Spleen (tissue), 13 donors: ENCODE measurements around the gene HSFY2. TPM values are rescaled to one million over a fixed set of nuclear protein-coding genes. Genes with fewer than 3 reads are reported as not detected.
"Not testable (repeated sequence)": the region's sequence is repeated elsewhere in the genome, so short reads cannot be mapped to it uniquely, and the experiment has no call there.

Source experiments
- DNase-seq: peaks from one replicate; pipeline ENCODE4 v3.0.0-alpha.2; 2020
- H3K27ac ChIP-seq, 8 donors: fragments of 200-600 bp; sonication (generic) in 7 of 8; 1 replicate in 4 of 8; 2 replicates in 4 of 8; pipeline versions ENCODE4 v1.5.0 to v1.8.0; 2016 to 2021; ENCODE audit warnings: inconsistent platforms in 4 of 8, mild to moderate bottlenecking in 4 of 8, moderate library complexity in 1 of 8
- H3K27me3 ChIP-seq, 7 donors: fragments of 200-600 bp; sonication (generic) in 6 of 7; replicated peaks in 1 of 7; 1 replicate in 4 of 7; 2 replicates in 3 of 7; pipeline versions ENCODE4 v1.5.0 to v1.8.0; 2016 to 2021; ENCODE audit warnings: inconsistent platforms in 3 of 7, mild to moderate bottlenecking in 1 of 7
- H3K36me3 ChIP-seq, 6 donors: fragments of 200-600 bp; sonication (generic) in 5 of 6; 1 replicate in 4 of 6; 2 replicates in 2 of 6; pipeline versions ENCODE4 v1.5.0 to v1.8.0; 2016 to 2021; ENCODE audit warnings: inconsistent platforms in 2 of 6
- H3K4me1 ChIP-seq, 6 donors: fragments of 200-600 bp; sonication (generic) in 5 of 6; 1 replicate in 3 of 6; 2 replicates in 3 of 6; pipeline versions ENCODE4 v1.5.0 to v1.8.0; 2016 to 2021; ENCODE audit warnings: inconsistent platforms in 3 of 6
- H3K4me3 ChIP-seq, 8 donors: fragments of 200-600 bp; sonication (generic) in 7 of 8; 1 replicate in 4 of 8; 2 replicates in 4 of 8; pipeline versions ENCODE4 v1.5.0 to v1.8.0; 2016 to 2021; ENCODE audit warnings: inconsistent platforms in 4 of 8, mild to moderate bottlenecking in 4 of 8, moderate library complexity in 2 of 8
- H3K9me3 ChIP-seq, 8 donors: fragments of 200-600 bp; sonication (generic) in 7 of 8; 1 replicate in 4 of 8; 2 replicates in 4 of 8; pipeline versions ENCODE4 v1.5.0 to v1.8.0; 2016 to 2021; ENCODE audit warnings: inconsistent platforms in 4 of 8
- WGBS, 5 donors: extraction: QIAGEN DNeasy Blood & Tissue Kit in 3 of 5; methylation state at CpG; one replicate each; pipeline versions ENCODE4 v1.1.5 to v1.1.7; 2013 to 2018; 5-methylcytosine and 5-hydroxymethylcytosine counted together
- intact Hi-C: fragments of 100-400 bp; cut with DNase I; formaldehyde crosslinking; loops from one replicate; pipeline ENCODE4 v1.15.0; 2023; ENCODE audit warnings: low total_unique reads
- long read RNA-seq, 2 donors: transcript quantifications; one replicate each; lab custom pipeline, GENCODE V29; 2026
- polyA plus RNA-seq, 3 donors: library from polyadenylated mRNA; stranded (reverse); fragments of 200-250 nt; gene quantifications; one replicate each; pipeline ENCODE4 v1.2.1, GENCODE V29; 2013
- small RNA-seq, 4 donors: library from RNA; depleted of rRNA; stranded (forward); fragments of <200 nt; gene quantifications; one replicate each; pipeline ENCODE3, GENCODE V24; 2016
- total RNA-seq, 7 donors: library from RNA; depleted of rRNA in 3 of 7; stranded (reverse); fragments of >200 nt in 3 of 7; fragmentation: NEBNext Ultra II Directional in 4 of 7; extraction: Animal tissue kit (Norgen Biotek cat#: 25700) in 4 of 7; gene quantifications; one replicate each; pipeline versions ENCODE4 v1.1.0 to v1.2.1, GENCODE V29; 2016 to 2021
- donor health status: healthy with polysubstance abuse.
- donor health status: DM: no; HTN: no; CAD: no; lungs with moderate emphysema.
- donor health status: DM: no; HTN: no; CAD: no.
- donor health status: Bipolar disorder and iron deficiency.
- donor health status: healthy.
- donor health status: DM: no; HTN: no; CAD: no.
- donor health status: DM: yes; HTN: yes; CAD: no.

Gene HSFY2
- total RNA-seq (not detected), polyA plus RNA-seq (not detected)
- long read RNA-seq, donor 1: 0 reads
- long read RNA-seq, donor 2: 0 reads

GRCh38 chrY:18773635-18774034, at the start of gene HSFY2:
Gene HSFY2, minus strand, starts transcription at chrY:18773735. Its CDS starts 117 bp downstream, at chrY:18773618.
- H3K27me3 ChIP-seq, H3K36me3 ChIP-seq, H3K4me3 ChIP-seq, DNase-seq, H3K4me1 ChIP-seq, H3K27ac ChIP-seq, intact Hi-C loops, H3K9me3 ChIP-seq: not testable (repeated sequence)
- no CpG with 5 or more reads among the region's 1 CpG for WGBS, 5 donors

DNA sequence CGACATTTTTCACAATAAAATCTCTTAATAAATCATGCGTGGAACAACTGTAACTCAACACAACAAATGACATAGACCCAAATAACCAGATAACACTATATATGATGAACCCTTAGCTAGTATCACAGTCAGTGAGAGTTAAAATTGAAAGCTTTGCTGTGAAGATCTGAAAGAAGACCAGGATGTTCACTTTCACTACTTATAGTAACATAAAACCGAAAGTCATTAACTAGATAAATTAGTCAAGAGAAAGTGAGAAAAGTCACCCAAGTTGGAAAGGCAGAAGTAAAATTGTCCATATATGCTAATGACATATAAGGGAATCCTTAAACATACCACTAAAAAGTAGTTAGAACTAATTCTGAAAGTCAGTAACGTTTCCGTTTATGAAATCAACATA, 42.2 kb upstream of the HSFY2 start:
- WGBS, 5 donors: no CpG with 5 or more reads among the region's 5 CpGs
- H3K27ac ChIP-seq, H3K27me3 ChIP-seq, H3K4me3 ChIP-seq, H3K36me3 ChIP-seq, DNase-seq, H3K4me1 ChIP-seq, intact Hi-C loops, H3K9me3 ChIP-seq: not testable (repeated sequence)

- WGBS, 5 donors: no CpG with 5 or more reads among the region's 2 CpGs
- H3K27ac ChIP-seq, DNase-seq, H3K4me1 ChIP-seq, H3K27me3 ChIP-seq, H3K9me3 ChIP-seq, H3K4me3 ChIP-seq, H3K36me3 ChIP-seq, intact Hi-C loops: not testable (repeated sequence)
Measured at GRCh38 chrY:18788757-18789406, 15.3 kb upstream of the HSFY2 start.

GRCh38 chrY:18754077-18754476, 19.5 kb downstream of the HSFY2 start:
- H3K4me3 ChIP-seq, H3K36me3 ChIP-seq, intact Hi-C loops, H3K9me3 ChIP-seq, H3K27me3 ChIP-seq, H3K27ac ChIP-seq, H3K4me1 ChIP-seq, DNase-seq: not testable (repeated sequence)
- no CpG with 5 or more reads among the region's 2 CpGs for WGBS, 5 donors

DNA sequence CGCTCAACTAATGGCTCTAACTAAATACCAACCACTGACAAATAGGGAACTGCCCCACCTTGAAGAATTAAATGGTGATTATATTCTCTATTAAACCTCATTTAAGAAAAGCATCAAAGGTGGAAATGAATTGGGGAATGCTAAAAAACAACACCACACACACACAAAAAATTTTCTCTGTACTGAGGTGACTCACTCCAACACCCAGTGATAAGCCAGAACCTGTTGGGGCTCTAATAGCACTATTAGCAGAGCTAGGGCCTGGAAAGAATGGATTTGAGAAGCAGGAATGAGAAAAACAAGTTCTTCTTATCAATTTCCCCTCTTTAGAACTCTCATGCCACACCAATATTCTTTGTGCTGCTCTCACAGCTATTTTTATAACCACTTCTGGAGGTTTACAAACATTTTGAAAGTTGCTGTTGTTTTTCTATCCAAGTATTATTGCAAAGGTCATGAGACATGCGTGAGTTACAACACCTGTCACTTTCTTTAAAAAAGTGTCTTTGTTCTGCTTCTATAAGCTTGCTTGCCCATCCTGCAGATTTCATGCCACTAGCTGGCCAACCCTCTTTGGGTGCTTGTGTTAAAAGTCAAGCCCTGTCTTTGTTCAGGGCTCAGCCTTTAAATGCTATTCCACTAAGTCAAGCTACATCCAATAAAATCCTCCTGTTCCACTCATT, 20.3 kb downstream of the HSFY2 start:
- H3K4me3 ChIP-seq, DNase-seq, intact Hi-C loops, H3K27ac ChIP-seq, H3K36me3 ChIP-seq, H3K9me3 ChIP-seq, H3K4me1 ChIP-seq, H3K27me3 ChIP-seq: not testable (repeated sequence)
- WGBS, 5 donors: no CpG with 5 or more reads among the region's 2 CpGs

DNA sequence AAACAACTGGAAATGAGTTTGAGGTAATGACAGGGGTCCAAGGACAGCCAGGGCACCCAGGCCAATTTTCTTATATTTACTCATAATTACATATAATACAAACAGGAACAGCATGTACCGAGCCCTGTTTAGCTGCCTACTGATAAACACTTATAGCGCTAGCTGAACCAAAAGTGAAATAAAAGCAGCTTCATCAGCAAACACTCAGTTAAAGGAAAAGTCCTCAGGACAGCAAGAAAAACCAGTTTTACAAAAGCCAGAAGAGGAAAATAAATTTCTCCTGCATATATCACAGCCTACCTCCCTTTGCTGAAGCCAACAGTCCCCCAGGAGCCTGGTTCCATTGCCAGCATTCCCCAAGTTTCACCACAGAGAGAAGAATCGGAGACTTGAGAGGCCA, 49.8 kb downstream of the HSFY2 start:
- intact Hi-C loops, H3K4me3 ChIP-seq, H3K9me3 ChIP-seq, H3K27me3 ChIP-seq, DNase-seq, H3K27ac ChIP-seq, H3K36me3 ChIP-seq, H3K4me1 ChIP-seq: not testable (repeated sequence)
- WGBS, 5 donors: no CpG with 5 or more reads among the region's 3 CpGs

Small RNA genes lying within 50 kb of the gene (small RNA-seq; reads per million reads assigned to genes)
- gene GPM6BP2: 0 reads per million in 4 donors

Other genes starting within 250 kb of the HSFY2 start
- gene HSFY1, start 227.0 kb downstream of the HSFY2 start, total RNA-seq: not detected
- gene HSFY1, start 227.0 kb downstream of the HSFY2 start, polyA plus RNA-seq: not detected